WTC11 (cell line): ENCODE measurements around the gene H2AZ2. TPM values are rescaled to one million over a fixed set of nuclear protein-coding genes. Genes with fewer than 3 reads are reported as not detected.

Experiments used
- ATF1 ChIP-seq: sonication (generic); formaldehyde crosslinking; IDR thresholded peaks from 2 replicates; pipeline ENCODE4 v1.8.1; 2023; ENCODE audit warnings: mild to moderate bottlenecking, moderate library complexity, missing genetic modification reagents
- EMX1 ChIP-seq: fragments of 250-450 bp; sonication (Bioruptor Pico); IDR thresholded peaks from 2 replicates; pipeline ENCODE4 v1.8.0; 2021; ENCODE audit warnings: mild to moderate bottlenecking
- ETV6 ChIP-seq: sonication (generic); formaldehyde crosslinking; IDR thresholded peaks from 2 replicates; pipeline ENCODE4 v1.8.1; 2022; ENCODE audit warnings: mild to moderate bottlenecking, missing genetic modification reagents
- MYBL2 ChIP-seq: sonication (generic); formaldehyde crosslinking; IDR thresholded peaks from 2 replicates; pipeline ENCODE4 v1.8.1; 2023; ENCODE audit warnings: mild to moderate bottlenecking, moderate library complexity, missing genetic modification reagents
- NFYB ChIP-seq: sonication (generic); formaldehyde crosslinking; conservative IDR thresholded peaks from 2 replicates; pipeline ENCODE4 v1.8.0; 2022; ENCODE audit warnings: low read depth, missing genetic modification reagents
- OVOL2 ChIP-seq: fragments of 250-450 bp; sonication (Bioruptor Pico); IDR thresholded peaks from 2 replicates; pipeline ENCODE4 v1.9.0; 2021; ENCODE audit warnings: mild to moderate bottlenecking, borderline replicate concordance
- PRRX2 ChIP-seq: fragments of 250-450 bp; sonication (Bioruptor Pico); IDR thresholded peaks from 2 replicates; pipeline ENCODE4 v1.8.0; 2021; ENCODE audit warnings: mild to moderate bottlenecking
- RELA ChIP-seq: sonication (generic); formaldehyde crosslinking; IDR thresholded peaks from 2 replicates; pipeline ENCODE4 v1.8.1; 2022; ENCODE audit warnings: missing genetic modification reagents, mild to moderate bottlenecking, borderline replicate concordance
- TCF7 ChIP-seq: sonication (generic); formaldehyde crosslinking; IDR thresholded peaks from 2 replicates; pipeline ENCODE4 v1.8.0; 2022; ENCODE audit warnings: mild to moderate bottlenecking, low read depth, missing genetic modification reagents, moderate library complexity
- TEAD4 ChIP-seq: sonication (generic); formaldehyde crosslinking; IDR thresholded peaks from 2 replicates; pipeline ENCODE4 v1.8.0; 2022; ENCODE audit warnings: mild to moderate bottlenecking, missing genetic modification reagents
- ZBTB21 ChIP-seq: sonication (generic); formaldehyde crosslinking; IDR thresholded peaks from 2 replicates; pipeline ENCODE4 v1.8.1; 2023; ENCODE audit warnings: mild to moderate bottlenecking, missing genetic modification reagents, borderline replicate concordance
- ZNF138 ChIP-seq: sonication (generic); formaldehyde crosslinking; conservative IDR thresholded peaks from 2 replicates; pipeline ENCODE4 v1.8.1; 2022; ENCODE audit warnings: mild to moderate bottlenecking, moderate library complexity, missing genetic modification reagents
- ZNF232 ChIP-seq: sonication (generic); formaldehyde crosslinking; IDR thresholded peaks from 2 replicates; pipeline ENCODE4 v1.8.0; 2022; ENCODE audit warnings: mild to moderate bottlenecking, missing genetic modification reagents
- ZNF416 ChIP-seq: fragments of 250-450 bp; sonication (Bioruptor Pico); IDR thresholded peaks from 2 replicates; pipeline ENCODE4 v1.9.0; 2021; ENCODE audit warnings: mild to moderate bottlenecking, inconsistent platforms
- total RNA-seq: library from RNA; stranded (reverse); gene quantifications from 3 replicates; pipeline ENCODE4 v1.2.3, GENCODE V29; 2021
- TF ChIP-seq, protein P1 (sequence below): fragments of 250-450 bp; sonication (Bioruptor Pico); IDR thresholded peaks from 2 replicates; pipeline ENCODE4 v1.9.0; 2021; ENCODE audit warnings: mild to moderate bottlenecking
- TF ChIP-seq, protein P2 (sequence below): fragments of 250-450 bp; sonication (Bioruptor Pico); IDR thresholded peaks from 2 replicates; pipeline ENCODE4 v1.9.0; 2021; ENCODE audit warnings: moderate library complexity, mild to moderate bottlenecking, inconsistent platforms, borderline replicate concordance
- TF ChIP-seq, protein P3 (sequence below): sonication (generic); formaldehyde crosslinking; IDR thresholded peaks from 2 replicates; pipeline ENCODE4 v1.8.1; 2023; ENCODE audit warnings: mild to moderate bottlenecking, missing genetic modification reagents
- TF ChIP-seq, protein P4 (sequence below): sonication (generic); formaldehyde crosslinking; IDR thresholded peaks from 2 replicates; pipeline ENCODE4 v1.8.0; 2022; ENCODE audit warnings: mild to moderate bottlenecking, missing genetic modification reagents
- TF ChIP-seq, protein P5 (sequence below): fragments of 250-450 bp; sonication (Bioruptor Pico); IDR thresholded peaks from 2 replicates; pipeline ENCODE4 v1.9.0; 2021; ENCODE audit warnings: mild to moderate bottlenecking, borderline replicate concordance
- TF ChIP-seq, protein P6 (sequence below): sonication (generic); formaldehyde crosslinking; IDR thresholded peaks from 2 replicates; pipeline ENCODE4 v1.8.0; 2023; ENCODE audit warnings: missing genetic modification reagents
- TF ChIP-seq, protein P7 (sequence below): sonication (generic); formaldehyde crosslinking; IDR thresholded peaks from 2 replicates; pipeline ENCODE4 v1.8.1; 2022; ENCODE audit warnings: mild to moderate bottlenecking, moderate library complexity, missing genetic modification reagents
- TF ChIP-seq, protein P8 (sequence below): sonication (generic); formaldehyde crosslinking; IDR thresholded peaks from 2 replicates; pipeline ENCODE4 v1.8.1; 2022; ENCODE audit warnings: missing genetic modification reagents, borderline replicate concordance
- TF ChIP-seq, protein P9 (sequence below): sonication (generic); formaldehyde crosslinking; IDR thresholded peaks from 2 replicates; pipeline ENCODE4 v1.8.1; 2022; ENCODE audit warnings: mild to moderate bottlenecking, missing genetic modification reagents, moderate library complexity, borderline replicate concordance

H2AZ2 gene
- total RNA-seq, 1 experiment from 2014 or later = 178 TPM

DNA sequence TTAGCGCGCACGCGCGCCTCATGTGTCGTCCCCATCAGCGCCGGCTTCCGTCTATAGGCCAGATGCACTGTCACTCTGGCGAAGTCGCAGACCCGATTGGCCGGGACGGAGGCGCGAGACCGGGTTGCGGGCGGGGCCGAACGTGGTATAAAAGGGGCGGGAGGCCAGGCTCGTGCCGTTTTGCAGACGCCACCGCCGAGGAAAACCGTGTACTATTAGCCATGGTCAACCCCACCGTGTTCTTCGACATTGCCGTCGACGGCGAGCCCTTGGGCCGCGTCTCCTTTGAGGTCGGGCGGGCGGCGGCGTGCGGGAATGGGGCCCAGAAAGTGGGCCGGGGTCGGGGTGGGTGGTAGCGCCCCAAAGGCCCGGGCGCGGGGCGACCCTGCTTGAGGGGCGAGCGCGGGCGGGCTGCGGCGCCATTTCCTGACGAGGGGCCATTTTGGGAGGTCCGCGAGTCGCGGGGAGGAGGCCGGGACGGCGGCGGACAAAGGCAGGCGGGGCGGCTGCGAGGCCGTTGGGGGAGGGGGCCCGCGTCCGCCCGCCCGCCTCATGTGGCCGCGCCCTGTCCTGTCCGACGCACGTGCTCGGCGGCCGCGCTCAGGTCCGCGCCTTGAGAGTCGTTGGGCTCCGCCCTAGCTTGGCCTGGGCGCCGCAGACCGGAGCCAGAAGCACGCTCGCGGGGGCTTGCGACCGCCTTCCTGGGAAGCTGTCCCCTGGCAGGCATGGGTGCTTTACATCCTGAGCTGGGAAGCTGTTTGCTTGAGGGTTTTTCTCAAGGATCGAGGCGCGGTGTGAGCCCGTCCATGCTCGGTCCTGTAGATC lies 51.2 kb downstream of the H2AZ2 start, which contains the start of gene PPIA (continued):
- TF ChIP-seq, protein P1, sequence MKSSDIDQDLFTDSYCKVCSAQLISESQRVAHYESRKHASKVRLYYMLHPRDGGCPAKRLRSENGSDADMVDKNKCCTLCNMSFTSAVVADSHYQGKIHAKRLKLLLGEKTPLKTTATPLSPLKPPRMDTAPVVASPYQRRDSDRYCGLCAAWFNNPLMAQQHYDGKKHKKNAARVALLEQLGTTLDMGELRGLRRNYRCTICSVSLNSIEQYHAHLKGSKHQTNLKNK (CRISPR knock-in tag) = peak; percentile 30; the same call in 1 of the 2 replicates
- peak; percentile 84; the same call in 1 of the 2 replicates for TF ChIP-seq ETV6 (CRISPR knock-in tag)
- TF ChIP-seq, protein P2, sequence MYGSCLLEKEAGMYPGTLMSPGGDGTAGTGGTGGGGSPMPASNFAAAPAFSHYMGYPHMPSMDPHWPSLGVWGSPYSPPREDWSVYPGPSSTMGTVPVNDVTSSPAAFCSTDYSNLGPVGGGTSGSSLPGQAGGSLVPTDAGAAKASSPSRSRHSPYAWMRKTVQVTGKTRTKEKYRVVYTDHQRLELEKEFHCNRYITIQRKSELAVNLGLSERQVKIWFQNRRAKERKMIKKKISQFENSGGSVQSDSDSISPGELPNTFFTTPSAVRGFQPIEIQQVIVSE (CRISPR knock-in tag) = peak; percentile 59; the same call in 1 of the 2 replicates
- no peak; the same call in 1 of the 2 replicates for TF ChIP-seq ATF1 (CRISPR knock-in tag)
- TF ChIP-seq EMX1 = peak; percentile 95
- TF ChIP-seq ZNF232 (CRISPR knock-in tag) = no peak
- TF ChIP-seq, protein P3, sequence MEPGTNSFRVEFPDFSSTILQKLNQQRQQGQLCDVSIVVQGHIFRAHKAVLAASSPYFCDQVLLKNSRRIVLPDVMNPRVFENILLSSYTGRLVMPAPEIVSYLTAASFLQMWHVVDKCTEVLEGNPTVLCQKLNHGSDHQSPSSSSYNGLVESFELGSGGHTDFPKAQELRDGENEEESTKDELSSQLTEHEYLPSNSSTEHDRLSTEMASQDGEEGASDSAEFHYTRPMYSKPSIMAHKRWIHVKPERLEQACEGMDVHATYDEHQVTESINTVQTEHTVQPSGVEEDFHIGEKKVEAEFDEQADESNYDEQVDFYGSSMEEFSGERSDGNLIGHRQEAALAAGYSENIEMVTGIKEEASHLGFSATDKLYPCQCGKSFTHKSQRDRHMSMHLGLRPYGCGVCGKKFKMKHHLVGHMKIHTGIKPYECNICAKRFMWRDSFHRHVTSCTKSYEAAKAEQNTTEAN (CRISPR knock-in tag) = no peak; the same call in 1 of the 2 replicates
- 0 out of 2 replicates have a peak, but pooled peaks have one; percentile 19 for TF ChIP-seq MYBL2
- TF ChIP-seq, protein P4, sequence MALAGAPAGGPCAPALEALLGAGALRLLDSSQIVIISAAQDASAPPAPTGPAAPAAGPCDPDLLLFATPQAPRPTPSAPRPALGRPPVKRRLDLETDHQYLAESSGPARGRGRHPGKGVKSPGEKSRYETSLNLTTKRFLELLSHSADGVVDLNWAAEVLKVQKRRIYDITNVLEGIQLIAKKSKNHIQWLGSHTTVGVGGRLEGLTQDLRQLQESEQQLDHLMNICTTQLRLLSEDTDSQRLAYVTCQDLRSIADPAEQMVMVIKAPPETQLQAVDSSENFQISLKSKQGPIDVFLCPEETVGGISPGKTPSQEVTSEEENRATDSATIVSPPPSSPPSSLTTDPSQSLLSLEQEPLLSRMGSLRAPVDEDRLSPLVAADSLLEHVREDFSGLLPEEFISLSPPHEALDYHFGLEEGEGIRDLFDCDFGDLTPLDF = 0 out of 2 replicates have a peak, but pooled peaks have one; percentile 12
- peak; percentile 32; the same call in 1 of the 2 replicates for TF ChIP-seq TEAD4 (CRISPR knock-in tag)
- no peak for TF ChIP-seq ZNF138 (CRISPR knock-in tag)
- TF ChIP-seq, protein P5, sequence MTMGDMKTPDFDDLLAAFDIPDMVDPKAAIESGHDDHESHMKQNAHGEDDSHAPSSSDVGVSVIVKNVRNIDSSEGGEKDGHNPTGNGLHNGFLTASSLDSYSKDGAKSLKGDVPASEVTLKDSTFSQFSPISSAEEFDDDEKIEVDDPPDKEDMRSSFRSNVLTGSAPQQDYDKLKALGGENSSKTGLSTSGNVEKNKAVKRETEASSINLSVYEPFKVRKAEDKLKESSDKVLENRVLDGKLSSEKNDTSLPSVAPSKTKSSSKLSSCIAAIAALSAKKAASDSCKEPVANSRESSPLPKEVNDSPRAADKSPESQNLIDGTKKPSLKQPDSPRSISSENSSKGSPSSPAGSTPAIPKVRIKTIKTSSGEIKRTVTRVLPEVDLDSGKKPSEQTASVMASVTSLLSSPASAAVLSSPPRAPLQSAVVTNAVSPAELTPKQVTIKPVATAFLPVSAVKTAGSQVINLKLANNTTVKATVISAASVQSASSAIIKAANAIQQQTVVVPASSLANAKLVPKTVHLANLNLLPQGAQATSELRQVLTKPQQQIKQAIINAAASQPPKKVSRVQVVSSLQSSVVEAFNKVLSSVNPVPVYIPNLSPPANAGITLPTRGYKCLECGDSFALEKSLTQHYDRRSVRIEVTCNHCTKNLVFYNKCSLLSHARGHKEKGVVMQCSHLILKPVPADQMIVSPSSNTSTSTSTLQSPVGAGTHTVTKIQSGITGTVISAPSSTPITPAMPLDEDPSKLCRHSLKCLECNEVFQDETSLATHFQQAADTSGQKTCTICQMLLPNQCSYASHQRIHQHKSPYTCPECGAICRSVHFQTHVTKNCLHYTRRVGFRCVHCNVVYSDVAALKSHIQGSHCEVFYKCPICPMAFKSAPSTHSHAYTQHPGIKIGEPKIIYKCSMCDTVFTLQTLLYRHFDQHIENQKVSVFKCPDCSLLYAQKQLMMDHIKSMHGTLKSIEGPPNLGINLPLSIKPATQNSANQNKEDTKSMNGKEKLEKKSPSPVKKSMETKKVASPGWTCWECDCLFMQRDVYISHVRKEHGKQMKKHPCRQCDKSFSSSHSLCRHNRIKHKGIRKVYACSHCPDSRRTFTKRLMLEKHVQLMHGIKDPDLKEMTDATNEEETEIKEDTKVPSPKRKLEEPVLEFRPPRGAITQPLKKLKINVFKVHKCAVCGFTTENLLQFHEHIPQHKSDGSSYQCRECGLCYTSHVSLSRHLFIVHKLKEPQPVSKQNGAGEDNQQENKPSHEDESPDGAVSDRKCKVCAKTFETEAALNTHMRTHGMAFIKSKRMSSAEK (CRISPR knock-in tag) = peak; percentile 93
- TF ChIP-seq OVOL2 = no peak
- TF ChIP-seq ZNF416 (CRISPR knock-in tag) = peak; percentile 99
- TF ChIP-seq, protein P6, sequence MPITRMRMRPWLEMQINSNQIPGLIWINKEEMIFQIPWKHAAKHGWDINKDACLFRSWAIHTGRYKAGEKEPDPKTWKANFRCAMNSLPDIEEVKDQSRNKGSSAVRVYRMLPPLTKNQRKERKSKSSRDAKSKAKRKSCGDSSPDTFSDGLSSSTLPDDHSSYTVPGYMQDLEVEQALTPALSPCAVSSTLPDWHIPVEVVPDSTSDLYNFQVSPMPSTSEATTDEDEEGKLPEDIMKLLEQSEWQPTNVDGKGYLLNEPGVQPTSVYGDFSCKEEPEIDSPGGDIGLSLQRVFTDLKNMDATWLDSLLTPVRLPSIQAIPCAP = peak; percentile 47; the same call in 1 of the 2 replicates
- no peak for TF ChIP-seq ZBTB21 (CRISPR knock-in tag)
- peak; percentile 86 for TF ChIP-seq PRRX2 (CRISPR knock-in tag)
- TF ChIP-seq, protein P7, sequence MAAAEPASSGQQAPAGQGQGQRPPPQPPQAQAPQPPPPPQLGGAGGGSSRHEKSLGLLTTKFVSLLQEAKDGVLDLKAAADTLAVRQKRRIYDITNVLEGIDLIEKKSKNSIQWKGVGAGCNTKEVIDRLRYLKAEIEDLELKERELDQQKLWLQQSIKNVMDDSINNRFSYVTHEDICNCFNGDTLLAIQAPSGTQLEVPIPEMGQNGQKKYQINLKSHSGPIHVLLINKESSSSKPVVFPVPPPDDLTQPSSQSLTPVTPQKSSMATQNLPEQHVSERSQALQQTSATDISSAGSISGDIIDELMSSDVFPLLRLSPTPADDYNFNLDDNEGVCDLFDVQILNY = 0 out of 2 replicates have a peak, but pooled peaks have one; percentile 78
- TF ChIP-seq NFYB (CRISPR knock-in tag) = peak; percentile 98
- TF ChIP-seq, protein P8, sequence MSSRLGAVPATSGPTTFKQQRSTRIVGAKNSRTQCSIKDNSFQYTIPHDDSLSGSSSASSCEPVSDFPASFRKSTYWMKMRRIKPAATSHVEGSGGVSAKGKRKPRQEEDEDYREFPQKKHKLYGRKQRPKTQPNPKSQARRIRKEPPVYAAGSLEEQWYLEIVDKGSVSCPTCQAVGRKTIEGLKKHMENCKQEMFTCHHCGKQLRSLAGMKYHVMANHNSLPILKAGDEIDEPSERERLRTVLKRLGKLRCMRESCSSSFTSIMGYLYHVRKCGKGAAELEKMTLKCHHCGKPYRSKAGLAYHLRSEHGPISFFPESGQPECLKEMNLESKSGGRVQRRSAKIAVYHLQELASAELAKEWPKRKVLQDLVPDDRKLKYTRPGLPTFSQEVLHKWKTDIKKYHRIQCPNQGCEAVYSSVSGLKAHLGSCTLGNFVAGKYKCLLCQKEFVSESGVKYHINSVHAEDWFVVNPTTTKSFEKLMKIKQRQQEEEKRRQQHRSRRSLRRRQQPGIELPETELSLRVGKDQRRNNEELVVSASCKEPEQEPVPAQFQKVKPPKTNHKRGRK (CRISPR knock-in tag) = no peak
- peak; percentile 90 for TF ChIP-seq RELA (CRISPR knock-in tag)
- no peak for TF ChIP-seq TCF7 (CRISPR knock-in tag)
- TF ChIP-seq, protein P9, sequence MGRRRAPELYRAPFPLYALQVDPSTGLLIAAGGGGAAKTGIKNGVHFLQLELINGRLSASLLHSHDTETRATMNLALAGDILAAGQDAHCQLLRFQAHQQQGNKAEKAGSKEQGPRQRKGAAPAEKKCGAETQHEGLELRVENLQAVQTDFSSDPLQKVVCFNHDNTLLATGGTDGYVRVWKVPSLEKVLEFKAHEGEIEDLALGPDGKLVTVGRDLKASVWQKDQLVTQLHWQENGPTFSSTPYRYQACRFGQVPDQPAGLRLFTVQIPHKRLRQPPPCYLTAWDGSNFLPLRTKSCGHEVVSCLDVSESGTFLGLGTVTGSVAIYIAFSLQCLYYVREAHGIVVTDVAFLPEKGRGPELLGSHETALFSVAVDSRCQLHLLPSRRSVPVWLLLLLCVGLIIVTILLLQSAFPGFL (CRISPR knock-in tag) = 0 out of 2 replicates have a peak, but pooled peaks have one; percentile 33
